Gastroesophageal sphincter (tissue), 3 donors: ENCODE data around the gene FCER2.

ENCODE experiments used
- CTCF ChIP-seq, 4 experiments: fragments of 200-600 bp in 2 of 4; fragments of 450-650 bp in 2 of 4; sonication (generic) in 1 of 4; IDR thresholded peaks; one replicate each; pipeline ENCODE4 v1.5.1; 2017 to 2019; ENCODE audit warnings: antibody characterized with exemption in 4 of 4, mild to moderate bottlenecking in 2 of 4, moderate library complexity in 2 of 4
- POLR2A ChIP-seq, 2 donors: fragments of 450-650 bp; IDR thresholded peaks; one replicate each; pipeline ENCODE4 v1.6.1; 2017; ENCODE audit warnings: antibody characterized with exemption in 2 of 2, mild to moderate bottlenecking in 2 of 2, moderate library complexity in 1 of 2

GRCh38 chr19:7731218-7731595 lies 29.3 kb upstream of the FCER2 start:
- TF ChIP-seq CTCF (IDR thresholded peaks at IDR 0.05), result no peak
- TF ChIP-seq POLR2A (IDR thresholded peaks at IDR 0.05), result no peak
